ENCODE results near the gene STRA8. TPM values are rescaled to one million over a fixed set of nuclear protein-coding genes. Genes with fewer than 3 reads are reported as not detected.
"Not testable (repeated sequence)": the region's sequence is repeated elsewhere in the genome, so short reads cannot be mapped to it uniquely, and the experiment has no call there.

The STRA8 gene
- total RNA-seq, 1 experiment from 2014 or later = not detected

DNA sequence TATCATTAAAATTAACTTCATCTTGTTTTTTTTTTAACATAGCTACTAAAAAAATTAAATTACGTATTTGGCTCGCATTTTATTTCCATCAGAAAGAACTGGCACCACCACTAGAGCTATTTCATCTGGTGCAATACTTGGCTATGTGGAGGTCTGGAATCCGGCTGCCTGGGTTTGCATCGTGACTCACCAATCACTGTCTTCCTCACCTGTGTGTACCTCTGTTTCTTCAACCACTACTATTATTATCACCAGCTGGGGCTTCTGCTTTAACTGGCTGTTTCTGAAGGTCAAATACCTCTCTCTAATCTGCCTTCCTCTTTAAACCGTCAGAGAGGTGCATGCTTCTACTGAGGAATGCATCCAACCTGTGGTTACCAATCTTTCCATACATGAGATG lies 28.8 kb upstream of the STRA8 start:
- DNase-seq (ENCODE audit: low spot score) = no peak

DNA sequence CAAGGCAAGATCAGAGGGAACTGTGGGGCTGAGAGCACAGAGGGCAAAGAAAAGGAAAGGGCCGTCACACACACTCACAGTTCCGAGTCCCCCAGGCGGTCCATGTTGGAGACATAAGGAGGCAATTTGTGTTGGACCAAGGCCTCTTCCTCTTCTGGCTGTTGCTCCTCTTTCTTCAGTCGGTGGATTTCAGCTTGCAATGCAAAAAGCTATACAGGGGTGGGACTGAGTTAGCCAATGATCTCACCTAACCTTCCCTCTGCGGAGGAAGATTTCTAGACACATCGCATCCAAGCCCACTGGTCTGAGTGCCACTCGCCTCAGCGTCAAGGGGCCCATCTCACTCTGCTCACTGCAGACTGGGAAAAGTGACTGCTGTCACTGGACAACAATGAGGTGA lies 27.8 kb upstream of the STRA8 start:
- no peak for DNase-seq (ENCODE audit: low spot score)

DNA sequence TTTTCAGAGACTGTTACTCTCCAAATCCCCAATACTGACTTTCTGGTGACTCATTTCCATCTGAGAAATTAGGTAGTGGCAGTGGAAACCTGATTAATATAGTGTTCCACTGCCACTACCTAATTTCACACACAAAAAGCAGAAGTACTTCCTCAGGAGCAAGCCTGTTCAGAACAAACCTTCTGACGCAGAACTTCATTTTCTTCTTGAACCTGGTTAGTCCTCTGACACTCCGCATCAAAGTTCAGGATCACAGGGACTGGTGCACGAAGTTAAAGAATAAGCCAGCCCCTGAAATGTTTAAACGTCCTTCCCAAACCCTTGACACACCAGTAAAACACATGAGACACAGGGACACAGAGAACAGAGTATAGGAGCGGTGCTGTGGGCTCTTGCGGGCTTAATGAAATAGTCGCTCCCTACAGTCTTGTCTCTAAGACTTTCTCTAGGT lies 26.7 kb upstream of the STRA8 start:
- DNase-seq (ENCODE audit: low spot score) = no peak

DNA sequence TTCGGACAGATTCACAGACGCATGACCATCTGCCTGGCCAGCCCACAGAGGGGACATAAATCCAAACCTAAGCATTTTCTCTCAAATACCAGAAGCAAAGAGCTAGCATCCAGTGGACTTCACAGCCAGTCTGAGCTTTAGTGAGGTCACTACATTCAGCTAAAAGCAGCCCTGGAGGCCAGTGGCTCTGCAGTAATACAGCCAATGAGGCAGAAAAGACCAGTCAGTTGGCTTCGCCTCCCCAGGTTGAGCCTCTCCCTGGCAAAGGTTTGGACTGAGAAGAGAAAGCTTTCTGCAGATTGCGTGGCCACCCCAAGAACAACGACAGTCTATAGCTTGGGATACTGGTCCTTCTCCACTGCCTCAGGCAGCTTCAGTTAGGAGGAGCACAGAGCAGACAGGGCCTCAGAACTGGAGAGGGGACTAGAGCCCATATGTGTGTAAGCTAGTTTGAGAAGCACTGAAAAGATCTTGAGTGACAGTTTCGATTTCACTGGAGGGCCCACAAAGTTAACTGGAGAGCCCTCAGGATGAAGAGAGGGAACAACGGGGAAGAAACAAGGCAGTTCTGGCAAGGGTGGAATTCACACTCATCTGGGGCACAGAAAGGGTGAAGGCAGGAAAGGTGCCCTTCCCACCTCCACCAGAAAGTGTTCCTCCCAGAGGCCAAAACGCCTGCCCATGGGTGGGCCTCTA lies 26.1 kb upstream of the STRA8 start:
- no peak for DNase-seq (ENCODE audit: low spot score)

DNA sequence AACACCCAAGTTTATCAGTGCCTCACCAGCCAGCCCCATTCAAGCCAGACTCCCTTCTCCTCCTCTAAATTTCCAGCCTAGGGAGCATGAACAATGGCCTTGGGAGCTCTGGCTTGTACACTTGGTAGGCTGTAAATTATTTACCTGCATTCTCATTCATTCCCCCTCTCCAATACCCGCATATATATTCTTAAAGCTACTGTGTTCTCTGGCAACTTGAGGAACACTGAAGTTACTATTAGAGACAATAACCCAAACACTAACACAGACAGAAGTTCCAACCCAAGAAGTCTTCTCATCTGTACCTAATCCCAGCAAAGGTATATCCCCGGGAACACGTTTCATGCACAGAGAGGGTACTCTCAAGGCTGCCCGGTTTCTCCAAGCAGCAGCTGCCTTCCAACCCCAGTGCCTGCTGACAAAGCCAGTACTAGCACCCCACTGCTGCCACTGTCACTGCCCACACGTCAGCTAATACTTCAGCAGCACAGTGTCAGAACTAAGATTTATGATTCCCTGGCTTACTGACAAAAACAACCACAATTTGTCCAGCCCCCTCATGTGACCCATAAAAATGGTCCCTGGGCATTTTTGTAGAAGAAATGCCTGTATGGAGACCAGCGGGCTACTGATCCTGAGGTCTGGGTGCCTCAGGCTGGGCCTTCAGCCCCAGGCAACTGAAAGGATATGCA lies 25.4 kb upstream of the STRA8 start:
- DNase-seq (ENCODE audit: low spot score) = no peak

DNA sequence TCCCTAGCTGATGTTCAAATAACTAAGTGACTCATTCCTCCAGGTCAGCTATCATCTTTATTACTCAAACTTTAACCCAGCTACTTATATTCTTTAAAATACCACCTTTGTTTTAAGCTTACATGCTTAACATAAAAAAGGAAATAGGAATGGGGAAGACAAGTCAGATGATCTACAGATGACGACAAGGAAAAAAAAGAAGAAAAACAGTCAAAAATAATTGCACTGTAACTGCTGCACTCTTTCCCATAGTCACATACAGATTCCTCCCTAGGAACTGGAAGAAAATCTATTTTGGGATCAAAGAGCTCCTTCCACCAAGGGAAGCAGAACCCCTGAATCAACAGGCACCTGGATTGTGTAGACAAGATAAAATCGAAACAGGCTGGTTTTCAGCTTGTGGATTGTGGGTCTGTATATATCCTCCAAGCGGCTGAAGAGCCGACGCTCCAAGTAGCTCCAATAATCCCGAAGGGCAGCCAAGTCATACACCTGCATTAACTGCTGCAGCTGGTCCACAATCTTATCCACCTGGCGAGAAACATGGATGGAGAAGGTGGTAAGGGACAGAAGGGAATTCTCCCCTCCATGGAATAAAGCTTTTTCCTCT lies 24.3 kb upstream of the STRA8 start:
- no peak for DNase-seq (ENCODE audit: low spot score)

DNA sequence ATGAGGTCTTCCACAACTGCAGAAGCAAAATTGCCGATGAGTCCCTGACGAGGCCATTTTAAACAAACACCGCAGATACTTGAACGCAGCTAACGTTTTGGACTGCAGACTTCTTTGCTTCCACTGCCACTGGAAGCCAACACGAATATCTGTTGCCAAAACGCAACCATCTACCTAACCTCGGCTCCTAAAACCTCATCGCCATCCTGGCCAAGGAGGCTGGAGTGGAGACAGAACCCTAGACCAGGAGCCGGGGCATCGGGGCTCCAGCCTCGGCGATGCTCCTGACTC lies 22.8 kb upstream of the STRA8 start:
- no peak for DNase-seq (ENCODE audit: low spot score)

DNA sequence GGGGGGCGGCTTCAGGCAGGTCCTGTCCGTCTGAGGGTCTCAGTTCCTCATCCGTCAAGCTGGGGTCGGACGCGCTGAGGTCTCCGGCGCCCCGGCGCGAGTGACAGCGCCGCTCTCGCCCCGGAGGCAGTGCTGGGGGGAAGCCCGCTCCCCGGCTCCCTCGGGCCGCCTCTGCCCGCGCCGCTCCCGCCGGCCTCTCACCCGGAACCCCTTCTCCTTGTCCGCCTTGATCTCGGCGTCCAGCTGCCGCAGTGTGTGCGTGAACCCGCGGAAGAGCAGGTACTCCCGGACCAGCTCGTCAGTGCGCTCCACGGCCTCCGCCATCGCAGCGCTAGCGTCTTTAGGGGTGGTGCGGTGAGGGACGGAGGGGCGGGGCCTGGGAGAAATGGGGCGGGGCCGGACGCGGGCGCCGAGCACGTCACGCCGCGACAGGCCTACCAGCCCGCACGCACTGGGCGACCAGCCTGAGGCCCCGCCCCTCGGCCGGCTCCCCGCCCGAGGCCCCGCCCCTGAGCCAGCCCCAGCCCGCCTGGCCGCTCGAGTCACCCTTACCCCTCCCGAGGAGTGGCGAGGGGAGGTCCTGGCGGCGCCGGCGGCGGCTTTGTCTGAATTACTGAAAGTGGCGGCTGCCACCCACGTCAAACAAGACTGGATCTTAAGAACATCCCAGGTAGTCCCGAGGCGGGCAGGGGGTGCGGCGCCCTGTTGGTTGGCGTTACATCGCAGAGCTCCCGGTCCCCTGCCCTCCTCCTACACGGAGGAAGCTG lies 22.3 kb upstream of the STRA8 start, which contains the start of gene WDR91:
WDR91 (minus strand) TSS at position 348 of the 767 bp plus-strand sequence; CDS start at position 324, 24 bp downstream.
- peak; percentile 85 for DNase-seq (ENCODE audit: low spot score)

DNA sequence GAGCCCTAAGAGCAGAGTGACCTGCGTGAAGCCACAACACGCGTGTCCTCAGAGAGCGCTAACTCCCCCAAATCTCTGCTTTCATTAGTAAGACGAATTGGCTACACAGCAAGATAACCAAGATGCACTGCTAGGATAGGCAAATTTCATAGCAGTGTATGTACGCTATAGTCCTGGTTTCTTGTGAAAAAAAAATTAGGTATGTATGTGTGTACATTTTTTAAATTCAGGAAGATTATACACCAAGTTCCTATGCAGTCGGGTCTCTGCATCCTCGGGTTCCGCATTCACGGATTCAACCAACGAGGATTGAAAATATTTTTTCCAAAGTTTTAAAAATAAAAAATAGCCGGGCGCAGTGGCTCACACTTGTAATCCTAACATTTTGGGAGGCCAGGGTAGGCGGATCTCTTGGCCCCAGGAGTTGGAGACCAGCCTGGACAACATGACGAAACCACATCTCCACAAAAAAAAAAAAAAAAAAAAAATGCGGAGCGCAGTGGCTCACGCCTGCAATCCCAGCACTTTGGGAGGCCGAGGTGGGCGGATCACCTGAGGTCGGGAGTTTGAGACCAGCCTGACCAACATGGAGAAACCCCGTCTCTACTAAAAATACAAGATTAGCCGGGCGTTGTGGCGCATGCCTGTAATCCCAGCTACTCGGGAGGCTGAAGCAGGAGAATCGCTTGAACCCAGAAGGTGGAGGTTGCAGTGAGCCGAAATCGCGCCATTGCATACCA lies 21.5 kb upstream of the STRA8 start:
- DNase-seq (ENCODE audit: low spot score) = peak; percentile 38

DNA sequence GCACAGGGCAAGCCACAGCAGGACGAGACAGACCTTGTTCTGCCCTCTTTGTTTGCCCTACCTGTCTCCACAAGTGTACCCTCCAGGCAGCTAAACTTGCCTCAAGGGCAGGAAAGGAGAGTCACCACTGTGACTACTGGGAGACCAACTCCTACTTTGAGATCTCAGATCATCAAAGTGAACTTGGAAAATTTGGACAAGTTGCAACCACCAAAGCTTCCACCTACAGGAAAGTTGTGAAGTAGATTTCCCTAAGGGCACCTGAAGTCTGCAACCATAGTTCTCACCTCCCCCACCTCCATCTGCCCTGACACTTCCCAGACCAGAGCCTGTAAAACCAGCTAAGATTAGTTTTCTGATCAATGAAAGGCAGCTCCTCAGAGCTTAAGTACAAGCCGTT lies 19.8 kb upstream of the STRA8 start:
- no peak for DNase-seq (ENCODE audit: low spot score)

DNA sequence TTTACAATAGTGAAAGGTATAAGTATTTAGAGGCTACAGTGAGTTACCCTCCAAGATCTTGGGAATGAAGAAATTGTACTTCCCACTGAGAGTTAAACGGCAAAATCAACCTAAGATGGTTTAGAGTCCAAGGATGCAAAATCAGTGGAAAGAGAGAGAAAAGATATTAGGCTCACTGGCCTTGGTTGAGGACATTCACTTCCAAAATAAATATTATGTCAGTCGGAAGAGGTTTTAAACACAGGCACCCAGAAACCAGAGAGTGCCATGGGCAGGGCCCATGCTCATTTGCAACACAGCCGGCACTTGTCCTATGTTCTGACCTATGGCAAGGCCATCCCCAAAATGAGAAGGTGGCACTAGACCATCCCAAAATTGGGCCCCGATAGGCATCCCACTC lies 18.5 kb upstream of the STRA8 start:
- no peak for DNase-seq (ENCODE audit: low spot score)

DNA sequence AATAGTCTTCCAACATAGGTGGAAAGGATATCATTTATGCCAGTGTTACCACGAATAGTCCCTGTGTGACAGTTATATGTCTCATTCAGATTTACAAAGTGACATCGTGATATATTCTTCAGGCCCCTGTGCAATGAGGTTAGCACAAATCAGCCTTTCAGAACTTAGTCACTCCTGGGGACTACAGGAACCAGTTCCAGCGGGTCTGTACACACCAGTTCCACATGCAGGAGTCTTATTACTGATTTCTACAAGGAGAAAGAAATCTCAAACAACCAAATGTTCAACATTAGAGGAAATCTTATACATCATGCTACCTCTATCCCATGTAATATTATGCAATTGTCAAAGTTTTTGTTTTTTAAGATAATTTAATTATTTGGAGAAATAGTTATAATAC lies 17.9 kb upstream of the STRA8 start:
- no peak for DNase-seq (ENCODE audit: low spot score)

DNA sequence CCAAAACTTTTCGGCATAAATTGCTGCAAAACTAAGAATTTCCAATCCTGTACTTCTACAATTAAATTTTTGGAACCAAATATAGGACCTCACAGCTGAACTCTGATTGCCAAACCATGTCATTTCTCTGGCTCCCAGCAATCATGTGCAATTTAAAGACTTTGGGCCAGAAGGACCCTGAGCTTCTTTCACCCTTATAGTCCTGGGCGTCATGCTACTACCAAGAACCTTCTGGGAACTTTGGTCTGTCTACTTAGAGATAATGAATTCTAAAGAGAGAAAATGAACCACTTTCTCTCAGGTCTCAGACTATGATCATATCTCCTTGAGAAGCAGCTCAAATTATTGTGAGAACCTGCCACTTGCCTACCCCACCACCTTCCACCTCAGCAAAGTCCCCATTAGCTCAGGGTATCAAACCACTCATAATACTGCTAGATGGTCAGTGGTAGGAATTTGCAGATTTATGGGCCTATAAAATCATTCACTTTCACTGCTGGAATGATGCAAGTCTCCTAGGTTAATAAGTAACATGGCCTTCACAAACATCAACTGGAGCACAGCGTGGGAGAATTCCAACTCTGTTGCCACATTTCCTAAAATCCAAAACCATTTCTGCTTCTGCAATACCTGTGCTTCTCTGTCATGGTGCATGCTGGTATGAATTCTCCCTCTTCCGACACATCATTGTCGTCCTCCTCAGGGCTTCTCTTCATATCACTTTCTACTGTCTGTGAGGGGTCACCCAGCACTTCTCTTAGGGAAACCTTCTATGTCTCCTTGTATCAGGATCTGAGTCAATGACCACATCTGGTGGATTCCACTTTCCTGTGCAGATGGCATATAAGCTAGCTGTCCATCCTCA lies 15.8 kb upstream of the STRA8 start:
- DNase-seq (ENCODE audit: low spot score) = no peak

DNA sequence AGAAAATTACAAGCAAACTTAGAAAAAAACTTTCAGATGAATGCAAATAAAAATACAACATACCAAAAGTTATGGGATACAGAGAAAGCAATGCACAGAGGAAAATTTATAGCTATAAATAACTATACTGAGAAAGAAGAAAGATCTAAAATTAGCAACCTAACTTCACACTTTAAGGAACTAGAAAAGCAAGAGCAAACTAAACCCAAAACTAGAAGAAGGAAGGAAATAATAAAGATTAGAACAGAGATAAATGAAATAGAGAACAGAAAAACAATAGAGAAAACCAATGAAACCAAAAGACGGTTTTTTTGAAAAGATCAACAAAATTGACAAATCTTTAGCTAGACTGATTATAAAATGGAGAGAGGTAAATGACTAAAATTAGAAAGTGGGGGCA lies 9.6 kb upstream of the STRA8 start:
- DNase-seq (ENCODE audit: low spot score) = no peak

DNA sequence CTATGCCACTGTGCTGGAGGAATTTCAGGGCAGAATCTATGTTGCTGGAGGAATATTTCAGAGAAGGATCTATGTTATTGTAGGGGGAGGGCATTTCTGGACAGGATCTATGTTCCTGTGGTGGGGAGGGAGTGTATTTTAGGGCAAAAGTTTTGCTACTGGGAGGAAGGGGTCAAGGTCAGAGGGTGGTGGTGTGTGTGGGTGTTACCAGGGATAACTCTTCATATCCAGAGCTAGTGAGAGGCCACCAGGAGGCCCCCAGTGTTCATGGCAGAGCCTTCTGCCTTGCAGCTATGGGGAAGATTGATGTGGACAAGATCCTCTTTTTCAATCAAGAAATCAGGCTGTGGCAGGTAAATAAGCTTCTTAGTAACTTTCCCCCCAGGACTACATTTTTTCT lies 2.0 kb upstream of the STRA8 start:
- no peak for DNase-seq (ENCODE audit: low spot score)

DNA sequence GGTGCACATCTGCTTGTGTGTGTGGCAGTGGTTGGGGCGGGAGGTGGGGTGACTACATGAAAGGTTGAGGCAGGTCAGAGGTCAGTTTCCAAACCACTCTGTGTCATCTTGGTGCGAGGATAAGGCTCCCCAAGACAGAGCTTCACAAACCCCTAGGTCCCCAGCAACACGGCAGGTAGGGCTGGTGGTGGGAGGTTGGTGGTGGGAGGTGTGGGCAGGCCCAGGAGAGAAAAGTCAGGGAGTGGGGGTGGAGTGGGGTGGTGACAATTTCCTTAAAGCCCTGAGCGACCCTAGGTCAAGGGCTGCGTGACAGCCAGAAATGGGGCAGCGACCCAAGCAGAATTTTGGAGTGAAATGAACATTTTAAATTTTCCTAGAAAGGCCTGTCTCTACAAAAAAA lies 1.6 kb upstream of the STRA8 start:
- DNase-seq (ENCODE audit: low spot score) = no peak

DNA sequence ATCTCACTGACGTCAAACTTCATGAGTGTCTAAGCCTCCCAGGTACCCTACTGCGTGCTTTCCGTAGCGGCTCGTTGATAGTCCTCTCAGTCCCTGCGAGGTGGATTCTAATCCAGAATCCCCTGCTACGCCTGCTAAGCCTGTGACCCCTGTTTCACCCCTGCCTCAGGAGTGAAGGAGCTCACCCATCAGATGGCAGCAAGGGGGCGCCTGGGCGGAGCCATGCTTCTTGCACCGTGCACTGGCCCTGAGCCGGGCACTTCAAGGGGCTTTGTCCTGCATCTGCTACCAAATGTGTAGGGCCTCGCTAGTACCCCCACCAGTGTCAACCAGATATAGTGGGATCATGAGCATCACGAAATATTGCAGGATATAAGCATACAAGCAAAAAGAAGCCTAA lies 918 bp upstream of the STRA8 start:
- no peak for DNase-seq (ENCODE audit: low spot score)

DNA sequence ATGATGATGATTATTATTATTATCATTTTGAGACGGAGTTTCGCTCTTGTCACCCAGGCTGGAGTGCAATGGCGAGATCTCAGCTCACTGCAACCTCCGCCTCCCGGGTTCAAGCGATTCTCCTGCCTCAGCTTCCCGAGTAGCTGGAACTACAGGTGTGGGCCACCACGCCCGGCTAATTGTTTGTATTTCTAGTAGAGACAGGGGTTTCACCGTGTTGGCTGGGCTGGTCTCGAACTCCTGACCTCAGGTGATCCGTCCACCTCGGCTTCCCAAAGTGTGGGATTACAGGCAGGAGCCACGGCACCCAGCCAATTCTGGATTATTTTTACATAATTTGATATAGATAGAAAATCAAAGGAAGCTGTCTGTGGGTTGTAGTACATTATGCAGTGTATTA lies 457 bp downstream of the STRA8 start:
- not testable (repeated sequence) for DNase-seq (ENCODE audit: low spot score)

DNA sequence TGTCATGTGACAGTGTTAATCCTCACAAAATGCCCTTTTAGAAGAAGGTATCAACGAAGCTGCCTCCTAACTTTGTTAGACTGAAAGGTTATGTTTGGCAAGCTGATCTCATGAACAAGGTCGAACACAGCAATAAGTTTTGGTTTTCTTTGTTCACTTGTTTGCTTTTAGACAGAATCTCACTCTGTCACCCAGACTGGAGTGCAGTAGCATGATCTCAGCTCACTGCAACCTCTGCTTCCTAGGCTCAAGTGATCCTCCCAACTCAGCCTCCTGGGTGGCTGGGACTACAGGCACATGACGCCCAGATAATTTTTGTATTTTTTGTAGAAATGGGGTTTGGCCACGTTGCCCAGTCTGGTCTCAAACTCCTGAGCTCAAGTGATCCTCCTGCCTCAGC lies 1.1 kb downstream of the STRA8 start:
- DNase-seq (ENCODE audit: low spot score) = no peak

DNA sequence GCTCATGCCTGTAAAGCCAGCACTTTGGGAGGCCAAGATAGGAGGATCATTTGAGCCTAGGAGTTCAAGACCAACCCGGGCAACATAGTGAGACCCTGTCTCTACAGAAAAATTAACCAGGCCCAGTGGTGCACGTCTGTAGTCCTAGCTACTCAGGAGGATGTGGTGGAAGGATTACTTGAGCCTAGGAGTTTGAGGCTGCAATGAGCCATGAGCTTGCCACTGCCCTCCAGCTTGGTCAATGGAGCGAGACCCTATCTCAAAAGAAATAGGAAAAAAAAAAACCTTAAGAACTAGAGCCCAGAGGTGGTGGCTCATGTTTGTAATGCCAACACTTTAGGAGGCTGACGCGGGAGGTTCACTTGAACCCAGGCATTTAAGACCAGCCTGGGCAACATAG lies 2.2 kb downstream of the STRA8 start:
- DNase-seq (ENCODE audit: low spot score) = no peak

DNA sequence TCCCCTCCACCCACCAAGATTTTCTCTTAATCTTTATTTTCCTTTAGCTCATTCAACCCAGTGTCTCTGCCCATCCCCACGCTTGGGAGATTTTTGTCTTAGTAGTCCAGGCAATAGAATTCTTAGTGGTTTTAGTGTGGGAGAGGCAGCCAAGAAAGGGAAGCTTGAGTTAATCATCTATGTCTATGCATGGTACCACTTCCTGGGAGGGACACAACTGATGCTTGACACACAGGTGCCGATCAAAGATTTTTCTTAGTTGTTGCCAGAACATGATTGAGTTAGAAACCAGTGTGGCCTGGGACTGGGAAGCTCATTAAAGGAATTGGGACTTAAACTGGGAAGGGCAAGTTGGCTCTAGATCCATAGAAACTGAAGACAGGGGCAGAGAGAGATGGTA lies 3.1 kb downstream of the STRA8 start:
- DNase-seq (ENCODE audit: low spot score) = no peak
